ENCODE data around the gene FTSJ1. TPM values are rescaled to one million over a fixed set of nuclear protein-coding genes. Genes with fewer than 3 reads are reported as not detected.
"Not testable (repeated sequence)": the region's sequence is repeated elsewhere in the genome, so short reads cannot be mapped to it uniquely, and the experiment has no call there.

The FTSJ1 gene
- polyA plus RNA-seq, 10 donors, result 22.5 to 35.8 (median 26.3) TPM

DNA sequence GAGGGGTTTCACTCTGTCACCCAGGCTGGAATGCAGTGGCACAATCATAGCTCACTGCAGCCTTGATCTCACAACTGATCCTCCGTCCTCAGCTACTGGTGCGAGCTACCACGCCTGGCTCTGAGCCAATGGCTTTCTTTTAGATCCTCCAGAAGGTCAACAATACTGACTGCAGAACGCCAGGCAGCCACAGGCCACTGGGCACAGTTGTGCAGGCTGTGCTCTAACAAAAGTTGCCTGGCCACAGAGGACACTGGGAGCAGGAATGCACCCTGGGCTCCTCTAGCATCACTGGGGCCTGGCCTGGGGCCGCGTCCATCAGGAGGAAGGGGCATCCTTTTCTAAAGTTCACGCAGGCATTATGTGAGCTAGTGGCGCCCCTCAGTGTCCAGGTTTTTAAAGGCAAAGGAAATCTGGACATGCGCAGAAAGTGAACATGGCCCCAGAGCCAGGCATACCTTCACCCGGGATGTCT, 17.9 kb downstream of the FTSJ1 start:
- DNase-seq, result peak in 2 of 3 donors; percentile 23 to 39

DNA sequence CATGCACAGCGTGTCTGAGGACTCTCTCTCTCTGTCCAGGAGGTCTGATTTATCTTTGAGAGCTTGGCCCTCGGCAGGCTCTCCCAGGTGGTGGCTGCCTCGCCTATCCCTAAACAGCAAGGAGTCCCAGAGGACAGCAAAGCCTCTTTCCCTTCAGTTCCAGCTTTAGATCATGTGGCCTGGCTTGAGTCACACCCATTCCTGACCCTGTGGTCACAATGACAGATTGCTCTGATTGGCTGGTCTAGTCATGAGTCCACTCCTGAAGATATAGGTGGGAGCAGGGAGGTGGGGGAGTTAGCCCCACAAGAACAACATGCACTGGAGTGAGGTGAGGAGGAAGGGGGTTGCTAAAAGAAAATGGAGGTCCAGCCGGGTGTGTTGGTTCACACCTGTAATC, 20.7 kb downstream of the FTSJ1 start:
- no peak for DNase-seq

DNA sequence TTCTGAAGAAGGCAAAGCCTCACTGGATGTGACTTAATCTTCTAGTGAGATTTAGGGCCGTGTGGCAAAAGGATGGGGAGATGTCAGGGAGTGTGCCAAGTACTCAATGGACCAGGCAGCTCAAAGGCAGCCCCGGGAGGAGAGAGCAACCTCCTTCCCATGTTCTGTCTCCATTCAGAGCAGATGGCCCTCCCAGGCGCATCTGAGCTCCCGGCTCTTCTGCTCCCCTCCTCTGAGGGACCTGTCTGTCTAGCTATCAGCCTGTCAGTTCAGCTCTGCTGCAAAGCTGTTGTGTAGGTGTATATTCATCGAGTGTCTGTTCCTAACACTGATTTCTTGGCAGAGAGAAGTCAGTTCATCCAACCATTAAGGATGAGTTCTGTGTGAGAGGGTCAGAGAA, 21.9 kb downstream of the FTSJ1 start:
- no peak for DNase-seq

DNA sequence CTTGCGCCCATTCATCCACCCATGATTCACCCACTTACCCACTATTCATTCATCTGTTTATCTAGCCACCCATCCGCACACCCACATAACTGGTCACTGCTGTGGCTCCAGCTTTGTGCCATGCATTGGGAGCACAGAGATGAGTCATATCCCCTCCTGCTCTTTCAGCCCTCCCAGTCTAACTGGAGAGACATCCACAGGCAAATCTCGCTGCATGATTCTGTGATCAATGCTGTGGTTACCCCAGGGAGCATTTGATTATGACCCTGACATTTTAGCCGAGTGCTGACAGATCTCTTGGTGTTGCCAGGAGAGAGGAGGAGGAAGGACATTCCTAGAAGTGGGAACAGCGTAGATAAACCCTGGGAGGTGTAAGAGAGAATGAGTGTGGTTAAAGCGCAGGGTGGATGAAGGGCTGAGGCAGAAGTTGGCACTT, 22.4 kb downstream of the FTSJ1 start:
- DNase-seq, result no peak

DNA sequence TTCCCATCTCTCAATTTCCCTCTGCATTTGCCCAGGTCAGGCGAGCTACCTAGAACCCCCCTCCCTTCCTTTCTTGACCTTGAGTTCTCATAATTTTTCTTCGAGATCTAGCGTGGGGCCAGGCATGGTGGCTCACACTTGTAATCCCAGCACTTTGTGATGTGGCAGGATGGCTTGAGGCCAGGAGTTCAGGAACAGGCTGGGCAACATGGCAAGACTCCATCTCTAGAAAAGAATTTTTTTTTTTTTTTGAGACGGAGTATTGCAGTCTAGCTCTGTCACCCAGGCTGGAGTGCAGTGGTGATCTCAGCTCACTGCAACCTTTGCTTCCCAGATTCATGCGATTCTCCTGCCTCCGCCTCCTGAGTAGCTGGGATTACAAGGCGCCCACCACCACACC, 28.3 kb downstream of the FTSJ1 start:
- no peak for DNase-seq

DNA sequence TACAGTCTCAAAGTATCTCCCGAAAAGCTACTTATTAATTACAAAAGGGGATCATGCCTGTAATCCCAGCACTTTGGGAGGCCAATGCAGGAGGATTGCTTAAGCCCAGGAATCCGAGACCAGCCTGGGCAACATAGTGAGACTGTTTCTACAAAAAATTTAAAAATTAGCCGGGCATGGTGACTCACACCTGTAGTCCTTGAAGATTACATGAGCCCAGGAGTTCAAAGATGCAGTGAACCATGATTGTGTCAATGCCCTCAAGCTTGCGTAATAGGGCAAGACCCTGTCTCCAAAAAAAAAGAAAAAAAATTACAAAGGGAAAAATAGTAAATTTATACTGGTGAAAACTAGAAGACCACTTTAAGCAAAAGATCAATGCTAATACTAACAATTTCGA, 29.5 kb downstream of the FTSJ1 start:
- DNase-seq, result no peak

DNA sequence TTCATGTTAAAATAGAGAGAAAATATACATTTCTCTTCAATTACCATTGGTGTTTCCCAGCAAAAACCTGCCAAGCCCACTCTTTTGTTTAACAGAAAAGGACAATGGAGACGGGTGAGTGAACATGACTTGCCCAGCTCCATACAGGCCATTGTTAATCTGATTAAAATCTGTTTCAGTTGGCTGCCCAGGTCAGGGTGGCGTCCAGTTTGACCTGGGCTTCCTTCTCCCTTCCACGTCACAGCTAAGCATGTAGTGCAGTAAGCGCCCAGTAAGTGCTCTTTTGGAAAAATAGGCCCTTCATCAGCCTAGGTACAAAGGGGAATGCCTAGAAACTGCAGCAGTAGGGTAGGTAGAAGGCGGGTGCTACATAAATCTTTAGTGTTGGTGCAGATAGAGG, 31.2 kb downstream of the FTSJ1 start:
- DNase-seq, result no peak

DNA sequence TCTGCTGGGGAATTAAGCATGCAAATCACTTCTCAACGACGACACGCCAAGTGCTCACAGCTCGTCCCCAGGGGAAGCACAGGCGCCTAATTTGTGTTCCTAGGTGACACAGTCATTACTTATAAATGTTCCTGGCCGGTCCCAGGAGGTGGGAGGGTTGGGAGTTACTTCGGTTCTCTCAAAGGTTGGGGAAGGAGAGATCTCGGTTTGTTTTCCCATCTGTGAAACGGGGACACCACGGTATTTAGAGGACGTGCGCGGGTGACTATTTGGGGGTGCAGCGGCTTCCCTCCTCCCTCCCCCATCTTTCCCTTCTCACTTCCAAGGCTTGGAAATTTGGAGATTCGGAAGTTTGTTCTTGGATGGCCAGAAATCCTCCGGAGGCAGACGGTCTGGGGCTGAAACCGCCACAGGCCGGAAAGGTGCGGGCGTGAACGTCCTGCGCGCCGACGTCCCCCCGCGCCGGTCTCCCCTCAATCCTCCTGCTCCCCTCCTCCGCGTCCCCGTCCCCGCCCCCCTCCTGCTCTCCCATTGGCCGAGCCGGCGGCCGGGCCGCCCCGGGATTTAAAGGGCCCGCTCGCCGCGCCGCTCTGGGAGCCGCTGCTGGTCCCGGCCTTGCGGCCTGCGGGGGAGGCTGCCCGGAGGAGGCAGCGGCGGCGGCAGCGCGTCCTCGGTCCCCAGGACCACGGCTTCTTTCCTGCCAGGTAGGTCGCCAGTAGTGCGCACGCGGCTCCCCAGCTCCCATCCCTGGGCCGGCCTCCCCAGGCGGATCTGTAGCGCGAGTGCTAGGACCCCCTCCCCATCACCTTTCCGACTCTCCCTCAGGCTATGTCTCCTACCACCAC, 32.6 kb downstream of the FTSJ1 start, which contains the start of gene PORCN:
TSS of gene PORCN (plus strand) at position 593 of the 845 bp plus-strand sequence. CDS start 829 bp downstream, outside the sequence.
- DNase-seq, result peak in 2 of 3 donors; percentile 59 to 84

DNA sequence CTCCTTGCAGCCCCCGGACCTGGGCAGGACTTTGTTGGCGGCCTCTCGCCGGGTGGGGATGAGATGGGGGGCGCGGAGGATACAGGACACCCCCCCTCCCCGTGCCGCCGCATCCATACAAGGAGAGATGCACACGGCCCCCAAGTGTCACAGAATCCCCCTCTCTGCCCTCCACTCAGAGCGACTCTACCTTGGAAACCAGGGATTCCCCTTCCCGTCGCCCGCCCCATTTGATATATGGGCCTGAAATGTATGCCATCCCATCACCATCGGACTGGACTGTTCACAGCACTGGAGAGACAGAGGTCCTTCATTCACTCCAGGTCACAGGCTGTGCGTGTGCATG, 33.2 kb downstream of the FTSJ1 start:
- peak in 1 of 3 donors; percentile 7 for DNase-seq

DNA sequence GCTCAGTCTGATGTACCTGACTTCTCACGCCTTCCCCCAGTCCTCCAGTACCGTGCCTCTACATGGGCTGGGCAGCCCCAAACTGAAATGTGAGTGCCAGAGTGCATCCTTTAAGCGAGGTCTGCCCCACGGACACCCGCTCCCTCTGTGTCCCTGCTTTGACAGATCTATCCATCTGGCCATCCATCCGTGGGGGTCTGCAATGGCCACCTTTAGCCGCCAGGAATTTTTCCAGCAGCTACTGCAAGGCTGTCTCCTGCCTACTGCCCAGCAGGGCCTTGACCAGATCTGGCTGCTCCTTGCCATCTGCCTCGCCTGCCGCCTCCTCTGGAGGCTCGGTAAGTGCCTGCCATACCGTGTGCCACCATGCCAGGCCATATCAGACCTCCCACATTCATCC, 33.6 kb downstream of the FTSJ1 start:
- peak in 1 of 3 donors; percentile 13 for DNase-seq

DNA sequence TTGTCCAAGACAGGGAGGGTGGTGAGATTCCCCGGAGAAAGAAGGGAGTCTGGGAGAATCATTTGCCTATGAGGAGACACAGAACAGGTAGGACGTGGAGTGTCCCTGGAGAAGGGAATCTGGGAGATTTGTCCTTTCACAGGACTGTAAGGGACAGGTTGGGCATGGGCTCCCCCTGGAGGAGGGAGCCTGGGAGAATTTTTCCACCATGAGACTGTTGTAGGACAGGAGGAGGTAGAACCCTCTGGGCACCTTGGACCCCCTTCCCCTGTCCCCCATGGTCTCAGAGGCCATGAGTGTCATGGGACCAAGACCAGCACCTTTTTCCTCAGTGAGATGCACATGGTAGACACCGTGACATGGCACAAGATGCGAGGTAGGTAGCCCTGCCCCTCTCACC, 35.6 kb downstream of the FTSJ1 start:
- DNase-seq, result no peak

DNA sequence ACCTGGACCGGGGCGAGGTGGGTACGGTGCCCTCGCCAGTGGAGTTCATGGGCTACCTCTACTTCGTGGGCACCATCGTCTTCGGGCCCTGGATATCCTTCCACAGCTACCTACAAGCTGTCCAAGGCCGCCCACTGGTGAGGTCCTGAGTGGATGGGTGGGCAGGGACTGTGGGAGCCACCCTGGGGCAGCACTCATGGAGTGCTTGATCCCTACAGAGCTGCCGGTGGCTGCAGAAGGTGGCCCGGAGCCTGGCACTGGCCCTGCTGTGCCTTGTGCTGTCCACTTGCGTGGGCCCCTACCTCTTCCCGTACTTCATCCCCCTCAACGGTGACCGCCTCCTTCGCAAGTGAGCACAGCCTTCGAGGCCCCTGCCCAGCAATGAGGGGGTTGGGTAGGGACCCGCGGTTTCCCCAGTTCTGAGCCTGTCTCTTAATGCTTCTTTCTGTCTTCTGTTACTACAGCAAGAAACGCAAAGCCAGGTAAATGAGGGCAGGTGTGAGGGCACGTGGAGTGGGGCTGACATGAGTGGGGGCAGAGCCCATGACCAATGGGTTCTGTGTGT, 36.5 kb downstream of the FTSJ1 start:
- no peak for DNase-seq

DNA sequence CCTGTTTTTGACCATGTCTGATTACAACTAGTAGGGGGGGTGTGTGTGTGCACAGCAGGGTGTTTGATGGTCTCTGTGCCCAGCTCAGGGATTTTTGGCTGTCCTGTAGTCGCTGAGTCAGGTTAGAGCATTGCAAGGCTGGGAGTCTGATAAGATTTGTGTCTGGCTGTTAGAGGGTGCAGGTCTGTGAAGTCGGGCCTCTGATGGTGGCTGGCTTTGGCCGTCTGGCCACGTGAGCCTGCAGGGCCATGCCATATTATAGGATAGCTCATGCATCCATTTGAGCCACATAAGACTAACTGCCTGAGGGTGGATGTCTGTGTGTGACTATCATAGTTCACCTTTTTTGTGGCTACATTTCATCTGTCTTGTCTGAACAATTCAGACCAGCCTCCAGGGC, 37.7 kb downstream of the FTSJ1 start:
- no peak for DNase-seq

DNA sequence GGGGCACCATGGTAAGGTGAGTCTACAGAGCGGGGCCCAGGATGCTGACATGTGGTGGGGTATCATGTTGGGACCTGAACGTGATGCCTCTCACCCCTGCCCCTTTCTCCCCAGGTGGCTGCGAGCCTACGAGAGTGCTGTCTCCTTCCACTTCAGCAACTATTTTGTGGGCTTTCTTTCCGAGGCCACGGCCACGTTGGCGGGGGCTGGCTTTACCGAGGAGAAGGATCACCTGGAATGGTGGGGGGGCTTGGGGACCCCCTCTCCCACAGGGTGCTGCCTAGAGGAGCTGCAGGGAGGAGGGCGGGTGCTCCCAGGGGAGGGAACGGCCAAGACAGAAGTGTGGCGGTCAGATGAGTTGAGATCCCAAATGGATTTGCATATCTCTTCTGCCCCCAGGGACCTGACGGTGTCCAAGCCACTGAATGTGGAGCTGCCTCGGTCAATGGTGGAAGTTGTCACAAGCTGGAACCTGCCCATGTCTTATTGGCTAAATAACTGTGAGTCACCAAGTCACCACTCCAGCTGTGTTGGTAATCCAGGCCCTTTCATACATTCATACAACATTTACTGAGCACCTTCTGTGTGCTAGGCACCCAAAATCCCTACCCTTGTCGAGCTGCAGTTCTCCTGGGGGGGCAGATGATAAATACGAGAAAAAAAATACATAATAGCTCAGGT, 38.3 kb downstream of the FTSJ1 start:
- DNase-seq, result no peak

DNA sequence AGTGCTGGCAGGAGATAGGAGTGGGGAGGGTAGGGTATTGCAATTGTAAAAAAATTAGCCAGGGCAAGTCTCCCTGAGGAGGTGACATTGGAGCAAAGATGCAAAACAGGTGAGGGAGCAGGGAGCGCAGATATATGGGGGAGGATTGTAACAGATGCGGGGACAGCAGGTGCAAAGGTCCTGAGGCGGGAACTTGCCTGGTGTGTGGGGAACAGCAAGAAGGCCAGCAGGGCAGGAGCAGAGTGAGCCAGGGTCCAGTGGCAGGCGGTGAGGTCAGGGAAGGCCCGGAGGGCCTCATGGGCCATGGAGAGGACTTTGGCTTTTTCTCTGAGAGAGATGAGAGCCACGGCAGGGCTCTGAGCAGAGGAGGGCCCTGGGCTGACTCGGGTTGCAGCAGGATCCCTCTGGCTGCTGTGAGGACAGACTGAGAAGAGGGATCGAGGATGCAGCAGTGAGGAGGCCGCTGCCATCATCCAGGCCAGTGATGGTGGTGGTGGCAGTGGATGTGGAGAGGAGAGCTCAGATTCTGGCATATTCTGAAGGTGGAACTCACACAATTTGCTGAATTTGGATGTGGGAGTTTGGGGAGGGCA, 39.0 kb downstream of the FTSJ1 start:
- no peak for DNase-seq

DNA sequence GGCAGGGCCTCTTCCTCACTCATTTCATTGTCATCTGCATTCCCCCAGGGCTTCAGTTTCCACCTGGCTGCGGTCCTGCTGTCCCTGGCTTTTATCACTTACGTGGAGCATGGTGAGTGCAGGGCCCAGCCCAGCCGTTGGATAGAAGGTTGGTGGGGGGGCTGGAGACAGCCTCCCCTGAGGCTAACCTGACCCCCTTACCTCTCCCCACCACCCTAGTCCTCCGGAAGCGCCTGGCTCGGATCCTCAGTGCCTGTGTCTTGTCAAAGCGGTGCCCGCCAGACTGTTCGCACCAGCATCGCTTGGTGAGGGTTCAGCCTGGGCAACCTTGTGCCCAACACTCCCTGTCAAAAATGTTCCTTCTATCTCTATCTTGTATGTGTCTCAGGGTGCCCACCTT, 39.8 kb downstream of the FTSJ1 start:
- no peak for DNase-seq

DNA sequence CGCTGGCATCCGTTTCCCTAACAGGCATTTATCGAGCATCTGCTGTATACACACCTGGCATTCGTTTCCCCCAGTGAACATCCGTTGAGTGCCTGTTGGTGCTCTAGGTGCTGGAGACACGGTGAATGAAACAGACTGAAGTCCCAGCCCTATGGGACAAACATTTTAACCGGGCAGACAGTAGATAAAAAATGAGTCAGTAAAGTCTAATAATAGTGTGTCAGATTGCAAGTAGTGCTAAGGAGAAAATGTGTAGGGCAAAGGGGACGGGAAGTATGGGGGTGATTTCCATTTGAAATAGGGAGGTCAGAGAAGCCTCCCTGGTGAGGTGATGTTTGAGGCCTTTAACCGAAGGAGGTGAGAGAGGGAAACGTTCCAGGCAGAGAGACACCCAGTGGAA, 40.3 kb downstream of the FTSJ1 start:
- no peak for DNase-seq

DNA sequence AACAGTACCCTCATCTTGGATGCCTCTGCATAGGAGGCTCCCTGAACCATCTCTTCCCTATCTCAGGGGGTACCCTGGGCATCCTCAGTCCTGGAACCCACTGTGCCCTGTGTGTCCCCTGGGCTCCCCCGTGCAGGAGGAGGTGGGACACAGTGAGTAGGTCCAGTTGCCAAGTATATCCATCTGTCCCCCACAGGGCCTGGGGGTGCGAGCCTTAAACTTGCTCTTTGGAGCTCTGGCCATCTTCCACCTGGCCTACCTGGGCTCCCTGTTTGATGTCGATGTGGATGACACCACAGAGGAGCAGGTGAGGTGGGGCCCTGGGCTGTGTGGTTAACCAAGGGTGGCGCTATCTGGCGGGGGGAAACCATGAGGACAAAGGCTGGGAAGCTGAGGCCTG, 41.0 kb downstream of the FTSJ1 start:
- DNase-seq, result no peak

DNA sequence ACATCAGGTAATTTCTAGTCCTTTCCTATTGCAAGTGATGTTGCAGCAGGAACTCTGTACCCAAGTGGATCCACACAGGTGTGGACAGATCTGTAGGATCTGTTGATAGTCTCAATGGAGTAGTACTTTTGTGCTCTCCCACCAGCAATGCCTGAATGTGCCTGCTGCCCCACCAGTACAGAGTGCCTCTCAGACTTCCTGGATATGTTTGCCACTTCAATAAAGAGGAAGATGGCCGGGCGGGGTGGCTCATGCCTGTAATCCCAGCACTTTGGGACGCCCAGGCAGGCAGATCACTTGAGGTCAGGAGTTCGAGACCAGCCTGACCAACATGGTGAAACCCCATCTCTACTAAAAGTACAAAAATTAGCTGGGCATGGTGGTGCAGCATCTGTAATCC, 43.5 kb downstream of the FTSJ1 start:
- not testable (repeated sequence) for DNase-seq

DNA sequence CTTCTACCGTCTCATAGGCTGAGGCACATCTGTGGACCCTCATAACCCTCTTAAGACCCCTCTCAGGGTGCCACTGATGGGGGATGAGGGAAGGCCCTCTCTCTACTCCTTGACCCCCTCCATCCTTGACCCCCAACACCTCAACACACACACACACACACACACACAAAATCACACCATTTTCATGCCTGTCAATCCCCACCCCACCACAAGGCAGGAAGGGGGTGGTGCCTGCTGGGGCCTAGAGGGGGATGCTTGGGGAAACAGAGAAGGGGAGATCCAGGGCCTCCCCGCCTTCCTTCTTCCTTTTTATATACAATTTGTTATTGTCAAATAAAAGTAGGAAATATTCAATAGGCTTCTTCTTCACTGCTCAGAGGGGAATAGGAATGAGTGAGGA, 44.5 kb downstream of the FTSJ1 start:
- no peak for DNase-seq

DNA sequence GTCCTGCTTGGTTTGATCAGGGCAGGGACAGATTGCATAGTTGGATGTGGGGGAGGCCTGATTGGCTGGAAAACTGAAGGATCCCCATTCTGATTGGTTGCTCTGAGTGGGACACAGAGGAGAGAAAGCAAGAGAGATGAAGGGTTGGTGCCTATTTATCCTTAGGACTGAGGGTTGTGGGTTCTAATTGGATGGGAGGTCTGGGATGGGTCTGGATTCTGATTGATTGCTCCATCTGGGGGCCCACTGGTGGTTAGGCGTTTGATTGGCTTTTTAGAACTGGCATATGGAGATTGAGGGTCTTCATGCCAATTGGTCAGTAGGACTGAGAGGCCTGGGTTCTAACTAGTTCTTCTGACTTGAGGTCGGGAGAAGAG, 45.0 kb downstream of the FTSJ1 start:
- DNase-seq, result no peak

Measured in muscle of back (tissue), 11 donors.